ENCODE results near the gene UTP15.

DNA sequence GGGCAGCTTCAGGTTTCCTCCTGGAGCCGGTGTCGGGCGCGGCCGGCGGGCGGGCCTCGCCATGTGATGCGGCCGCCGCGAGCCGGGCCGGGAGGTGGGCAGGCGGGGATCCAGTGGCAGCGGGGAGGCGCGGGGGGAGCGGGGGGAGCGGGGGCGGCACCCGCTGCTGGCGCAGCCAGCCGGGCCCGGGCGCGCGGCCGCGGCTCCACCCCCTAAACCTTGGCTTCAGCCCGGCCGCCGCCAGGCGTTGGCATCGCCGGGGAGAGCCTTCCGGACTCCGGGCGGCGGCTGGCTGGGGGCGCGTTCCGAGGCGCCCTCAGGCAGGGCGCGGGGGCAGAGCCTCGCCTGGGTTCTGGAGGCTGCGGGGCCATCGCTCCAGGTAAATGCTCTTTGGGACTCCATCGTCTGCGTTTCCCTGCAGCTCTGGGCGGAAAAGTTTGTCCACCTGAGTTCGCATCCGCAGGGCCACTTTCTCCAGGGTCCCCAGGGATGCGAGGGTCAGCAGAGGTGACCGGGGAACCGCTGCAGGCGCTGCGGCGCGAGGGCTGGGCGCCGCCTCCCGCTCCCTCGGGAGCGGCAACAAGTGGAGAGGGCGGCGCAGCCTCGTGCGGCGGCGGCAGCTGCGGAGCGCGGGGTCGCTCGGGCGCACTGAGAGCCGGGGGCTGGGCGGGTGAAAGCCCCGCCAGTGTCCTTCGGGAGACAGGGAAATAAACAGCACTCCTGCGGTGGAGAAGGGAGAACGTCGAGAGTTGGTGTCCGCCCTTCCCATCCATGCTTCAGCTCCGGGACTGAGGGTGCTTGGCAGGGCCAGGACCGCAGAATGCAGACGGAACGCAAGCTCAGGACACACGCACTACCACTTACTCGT lies 60.6 kb downstream of the UTP15 start, which contains the start of gene ARHGEF28:
- TF ChIP-seq, protein P1, sequence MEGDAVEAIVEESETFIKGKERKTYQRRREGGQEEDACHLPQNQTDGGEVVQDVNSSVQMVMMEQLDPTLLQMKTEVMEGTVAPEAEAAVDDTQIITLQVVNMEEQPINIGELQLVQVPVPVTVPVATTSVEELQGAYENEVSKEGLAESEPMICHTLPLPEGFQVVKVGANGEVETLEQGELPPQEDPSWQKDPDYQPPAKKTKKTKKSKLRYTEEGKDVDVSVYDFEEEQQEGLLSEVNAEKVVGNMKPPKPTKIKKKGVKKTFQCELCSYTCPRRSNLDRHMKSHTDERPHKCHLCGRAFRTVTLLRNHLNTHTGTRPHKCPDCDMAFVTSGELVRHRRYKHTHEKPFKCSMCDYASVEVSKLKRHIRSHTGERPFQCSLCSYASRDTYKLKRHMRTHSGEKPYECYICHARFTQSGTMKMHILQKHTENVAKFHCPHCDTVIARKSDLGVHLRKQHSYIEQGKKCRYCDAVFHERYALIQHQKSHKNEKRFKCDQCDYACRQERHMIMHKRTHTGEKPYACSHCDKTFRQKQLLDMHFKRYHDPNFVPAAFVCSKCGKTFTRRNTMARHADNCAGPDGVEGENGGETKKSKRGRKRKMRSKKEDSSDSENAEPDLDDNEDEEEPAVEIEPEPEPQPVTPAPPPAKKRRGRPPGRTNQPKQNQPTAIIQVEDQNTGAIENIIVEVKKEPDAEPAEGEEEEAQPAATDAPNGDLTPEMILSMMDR (IDR thresholded peaks at IDR 0.05; ENCODE audit: insufficient read depth, low read length) = no peak
- TF ChIP-seq GABPA (IDR thresholded peaks at IDR 0.05; ENCODE audit: low read depth) = no peak

Measured in HL-60 (cell line).